ENCODE measurements around the gene NFIX. TPM values are rescaled to one million over a fixed set of nuclear protein-coding genes. Genes with fewer than 3 reads are reported as not detected.
A peak's percentile ranks its signal among the peaks of the same experiment; 100 is the strongest.
"Not testable (repeated sequence)": the region's sequence is repeated elsewhere in the genome, so short reads cannot be mapped to it uniquely, and the experiment has no call there.

NFIX gene
- total and polyA plus RNA-seq, 2 of the 13 experiments (the other 11 are each of a cell fraction or from before 2014, with no cell fraction given): 3.4 to 5.4 TPM

GRCh38 chr19:12955575-12955974, 39.7 kb upstream of the NFIX start:
- 0 out of 2 replicates have a peak, but pooled peaks have one; percentile 8 for TF ChIP-seq ZBTB46 (CRISPR knock-in tag; IDR thresholded peaks at IDR 0.05; ENCODE audit: borderline replicate concordance)
- BruUV-seq (replicated peaks); H3K27me3 ChIP-seq (ENCODE audit: control insufficient read depth in 1 of 2, insufficient read depth in 2 of 2, low read length in 2 of 2); ATAC-seq; FAIRE-seq; H4K20me1 ChIP-seq (ENCODE audit: insufficient read depth, low read length); H3K9me3 ChIP-seq (ENCODE audit: low read length); intact Hi-C loops (cut with micrococcal nuclease; ENCODE audit: unreplicated experiment); in situ Hi-C loops (cut with HindIII; ENCODE audit: extremely low pct_ligation_motif_present, low pct_unique_long_range_greater_than_20kb); CTCF ChIA-PET (ENCODE audit: low intra/inter-chr PET ratio, low total read pairs); DNase-seq (ENCODE audit: low spot score); H2AFZ ChIP-seq (ENCODE audit: low read length): not testable (repeated sequence)
- peak overlapping the region; percentile 82 to 93 (median 89) for H3K4me3 ChIP-seq (replicated peaks in 1 of 3; ENCODE audit: insufficient read depth in 1 of 3, low read depth in 2 of 3, low read length in 3 of 3)
- peak overlapping the region; percentile 17 for H3K27ac ChIP-seq (ENCODE audit: extremely low read length, insufficient read depth, low read length)
- POLR2A ChIA-PET: interaction anchor here (1.5 to 3.9 kb wide), 2 partner anchors 9 to 10 kb away, joined by 6 to 25 read pairs; partner anchors contain the start of gene RAD23A
- H3K4me2 ChIP-seq (ENCODE audit: low read depth, low read length): peak overlapping the region; percentile 82
- peak overlapping the region; percentile 93 for H3K9ac ChIP-seq (ENCODE audit: insufficient read depth, low read depth, low read length)
- peaks cover 13 to 29% of the 10 kb centered on the region in 2 experiments; a peak in 4 of 5 replicates for H3K36me3 ChIP-seq (replicated peaks in 1 of 2; ENCODE audit: control insufficient read depth in 1 of 2, insufficient read depth in 2 of 2, low read length in 2 of 2)
- peaks cover 24% of the 10 kb centered on the region for H3K79me2 ChIP-seq (ENCODE audit: insufficient read depth, low read length)
- peaks cover 23% of the 10 kb centered on the region for H3K4me1 ChIP-seq (ENCODE audit: insufficient read depth, low read length)
- 91% methylated on average over 9 of the region's 9 CpGs for WGBS (ENCODE audit: low lambda C conversion rate)

- ATAC-seq: no peak
- H3K27me3 ChIP-seq (ENCODE audit: control insufficient read depth in 1 of 2, insufficient read depth in 2 of 2, low read length in 2 of 2): no peaks in the 10 kb centered on the region
- no peak for DNase-seq (ENCODE audit: low spot score)
- FAIRE-seq: no peak
- no peak overlapping the region for H2AFZ ChIP-seq (ENCODE audit: low read length)
- peak overlapping the region; percentile 93 for H3K9ac ChIP-seq (ENCODE audit: insufficient read depth, low read depth, low read length)
- H3K4me3 ChIP-seq (replicated peaks in 1 of 3; ENCODE audit: insufficient read depth in 1 of 3, low read depth in 2 of 3, low read length in 3 of 3): peak overlapping the region; percentile 82 to 93 (median 89)
- POLR2A ChIA-PET: interaction anchor here (1.2 to 3.9 kb wide), 4 partner anchors 9 to 65 kb away, joined by 3 to 25 read pairs (median 7); partner anchors contain the start of genes GCDH and RAD23A
- H3K27ac ChIP-seq (ENCODE audit: extremely low read length, insufficient read depth, low read length): peak overlapping the region; percentile 17
- H3K36me3 ChIP-seq (replicated peaks in 1 of 2; ENCODE audit: control insufficient read depth in 1 of 2, insufficient read depth in 2 of 2, low read length in 2 of 2): peaks cover 11 to 26% of the 10 kb centered on the region in 2 experiments; a peak in 4 of 5 replicates
- intact Hi-C loops (cut with micrococcal nuclease; ENCODE audit: unreplicated experiment): no loop called here
- peaks cover 24% of the 10 kb centered on the region for H3K79me2 ChIP-seq (ENCODE audit: insufficient read depth, low read length)
- in situ Hi-C loops (cut with HindIII; ENCODE audit: extremely low pct_ligation_motif_present, low pct_unique_long_range_greater_than_20kb): no loop called here
- peak overlapping the region; percentile 82 for H3K4me2 ChIP-seq (ENCODE audit: low read depth, low read length)
- no peaks in the 10 kb centered on the region for H3K9me3 ChIP-seq (ENCODE audit: low read length)
- H3K4me1 ChIP-seq (ENCODE audit: insufficient read depth, low read length): peaks cover 23% of the 10 kb centered on the region
- CTCF ChIA-PET (ENCODE audit: low intra/inter-chr PET ratio, low total read pairs): no interaction called here
- BruUV-seq (replicated peaks): TSS peak; percentile 60
- WGBS (ENCODE audit: low lambda C conversion rate): 41% methylated on average over 12 of the region's 12 CpGs
- no peaks in the 10 kb centered on the region for H4K20me1 ChIP-seq (ENCODE audit: insufficient read depth, low read length)
- TF ChIP-seq RCOR2 (CRISPR knock-in tag; IDR thresholded peaks at IDR 0.05): no peak
- no peak for TF ChIP-seq GLI4 (CRISPR knock-in tag; IDR thresholded peaks at IDR 0.05; ENCODE audit: borderline replicate concordance)
- TF ChIP-seq ZNF777 (CRISPR knock-in tag; IDR thresholded peaks at IDR 0.05): no peak
- no peak for TF ChIP-seq SAP130 (CRISPR knock-in tag; IDR thresholded peaks at IDR 0.05; ENCODE audit: low read depth)
- no peak for TF ChIP-seq ZBED4 (CRISPR knock-in tag; IDR thresholded peaks at IDR 0.05; ENCODE audit: borderline replicate concordance)
- TF ChIP-seq AKAP8 (CRISPR knock-in tag; IDR thresholded peaks at IDR 0.05): no peak
Measured at GRCh38 chr19:12955996-12956395, 39.3 kb upstream of the NFIX start.
